ENCODE data around the gene SND1.

Gene SND1

GRCh38 chr7:128129224-128129864 is 477.4 kb downstream of the SND1 start:
- Histone ChIP-seq H3K4me3 (ENCODE audit: low read length) (peak overlapping the region; percentile 72), H3K27me3 (ENCODE audit: control insufficient read depth, low read length) (no peaks in the 10 kb centered on the region), H3K4me1 (ENCODE audit: control insufficient read depth, low read length) (peaks cover 75% of the 10 kb centered on the region), H3K79me2 (ENCODE audit: control insufficient read depth, low read length) (peaks cover 37% of the 10 kb centered on the region), H3K9me3 (ENCODE audit: control insufficient read depth, insufficient read depth, low read length) (no peaks in the 10 kb centered on the region), H3K4me2 (ENCODE audit: low read length) (peak overlapping the region; percentile 67), H3F3A (ENCODE audit: control insufficient read depth, insufficient read depth) (peaks cover 41% of the 10 kb centered on the region), H3K9me2 (replicated peaks; ENCODE audit: control insufficient read depth, low read length) (no peaks in the 10 kb centered on the region), H4K20me1 (ENCODE audit: control insufficient read depth, insufficient read depth, low read depth, low read length) (no peaks in the 10 kb centered on the region), H3K27ac (ENCODE audit: low read depth, low read length) (peak overlapping the region; percentile 44), H3K36me3 (ENCODE audit: control insufficient read depth, low read length) (0 out of 2 replicates have a peak, but pooled peaks cover 5% of the 10 kb centered on the region)
- TF ChIP-seq, protein P1, sequence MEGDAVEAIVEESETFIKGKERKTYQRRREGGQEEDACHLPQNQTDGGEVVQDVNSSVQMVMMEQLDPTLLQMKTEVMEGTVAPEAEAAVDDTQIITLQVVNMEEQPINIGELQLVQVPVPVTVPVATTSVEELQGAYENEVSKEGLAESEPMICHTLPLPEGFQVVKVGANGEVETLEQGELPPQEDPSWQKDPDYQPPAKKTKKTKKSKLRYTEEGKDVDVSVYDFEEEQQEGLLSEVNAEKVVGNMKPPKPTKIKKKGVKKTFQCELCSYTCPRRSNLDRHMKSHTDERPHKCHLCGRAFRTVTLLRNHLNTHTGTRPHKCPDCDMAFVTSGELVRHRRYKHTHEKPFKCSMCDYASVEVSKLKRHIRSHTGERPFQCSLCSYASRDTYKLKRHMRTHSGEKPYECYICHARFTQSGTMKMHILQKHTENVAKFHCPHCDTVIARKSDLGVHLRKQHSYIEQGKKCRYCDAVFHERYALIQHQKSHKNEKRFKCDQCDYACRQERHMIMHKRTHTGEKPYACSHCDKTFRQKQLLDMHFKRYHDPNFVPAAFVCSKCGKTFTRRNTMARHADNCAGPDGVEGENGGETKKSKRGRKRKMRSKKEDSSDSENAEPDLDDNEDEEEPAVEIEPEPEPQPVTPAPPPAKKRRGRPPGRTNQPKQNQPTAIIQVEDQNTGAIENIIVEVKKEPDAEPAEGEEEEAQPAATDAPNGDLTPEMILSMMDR (IDR thresholded peaks at IDR 0.05; ENCODE audit: low read depth, low read length, poor library complexity, severe bottlenecking): no peak
- TF ChIP-seq EZH2phosphoT487 (IDR thresholded peaks at IDR 0.05; ENCODE audit: borderline replicate concordance, low read length): no peak

DNA sequence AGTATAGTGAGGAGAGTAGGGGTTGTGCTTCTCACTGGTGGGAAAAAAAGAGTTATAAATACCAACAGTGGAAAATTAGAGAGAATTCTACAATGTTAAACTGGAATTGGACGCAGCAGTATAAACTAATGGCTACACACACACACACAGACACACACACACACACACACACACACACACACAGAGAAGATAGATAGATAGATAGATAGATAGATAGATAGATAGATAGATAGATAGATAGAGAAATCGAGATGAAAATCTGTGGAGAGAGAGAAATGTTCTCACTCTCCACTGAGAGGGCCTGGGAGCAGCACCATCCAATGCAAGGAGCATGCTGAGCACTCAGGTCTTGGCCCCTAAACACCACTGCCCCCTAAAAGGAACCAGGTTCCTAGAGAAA is 479.1 kb downstream of the SND1 start:
- Histone ChIP-seq H3K9me3 (ENCODE audit: control insufficient read depth, insufficient read depth, low read length) (no peaks in the 10 kb centered on the region), H3K9me2 (replicated peaks; ENCODE audit: control insufficient read depth, low read length) (no peaks in the 10 kb centered on the region), H3K36me3 (ENCODE audit: control insufficient read depth, low read length) (0 out of 2 replicates have a peak, but pooled peaks cover 5% of the 10 kb centered on the region), H4K20me1 (ENCODE audit: control insufficient read depth, insufficient read depth, low read depth, low read length) (no peaks in the 10 kb centered on the region), H3K27ac (ENCODE audit: low read depth, low read length) (no peak overlapping the region), H3K4me1 (ENCODE audit: control insufficient read depth, low read length) (peaks cover 73% of the 10 kb centered on the region), H3K27me3 (ENCODE audit: control insufficient read depth, low read length) (no peaks in the 10 kb centered on the region), H3F3A (ENCODE audit: control insufficient read depth, insufficient read depth) (peaks cover 38% of the 10 kb centered on the region), H3K79me2 (ENCODE audit: control insufficient read depth, low read length) (peaks cover 50% of the 10 kb centered on the region), H3K4me3 (ENCODE audit: low read length) (peak overlapping the region; percentile 72), H3K4me2 (ENCODE audit: low read length) (peak overlapping the region; percentile 67)
- TF ChIP-seq EZH2phosphoT487 (IDR thresholded peaks at IDR 0.05; ENCODE audit: borderline replicate concordance, low read length): no peak

DNA sequence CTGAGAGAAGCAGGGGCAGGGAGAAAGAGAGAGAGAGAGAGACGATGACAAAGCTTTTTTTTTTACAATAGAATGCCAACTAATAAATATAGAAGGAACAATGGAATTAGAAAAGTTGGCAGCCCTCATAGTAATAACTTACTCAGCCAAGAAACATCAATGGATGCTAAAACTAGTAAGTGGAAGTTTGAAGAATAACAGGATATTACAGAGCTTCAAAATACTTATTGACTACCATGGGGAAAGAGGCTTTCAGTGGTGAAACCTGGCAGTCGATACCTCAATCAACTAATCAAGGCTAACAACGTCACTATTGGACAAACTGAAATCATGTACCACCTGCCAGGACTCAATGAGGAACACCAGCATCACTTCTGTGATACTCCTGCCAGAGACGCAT is 479.7 kb downstream of the SND1 start:
- peaks cover 71% of the 10 kb centered on the region for H3K4me1 ChIP-seq (ENCODE audit: control insufficient read depth, low read length)
- peak overlapping the region; percentile 67 for H3K4me2 ChIP-seq (ENCODE audit: low read length)
- TF ChIP-seq, protein P1 (IDR thresholded peaks at IDR 0.05; ENCODE audit: low read depth, low read length, poor library complexity, severe bottlenecking): no peak
- no peak for TF ChIP-seq EZH2phosphoT487 (IDR thresholded peaks at IDR 0.05; ENCODE audit: borderline replicate concordance, low read length)
- no peaks in the 10 kb centered on the region for H3K27me3 ChIP-seq (ENCODE audit: control insufficient read depth, low read length)
- H3K9me3 ChIP-seq (ENCODE audit: control insufficient read depth, insufficient read depth, low read length): no peaks in the 10 kb centered on the region
- peaks cover 38% of the 10 kb centered on the region for H3F3A ChIP-seq (ENCODE audit: control insufficient read depth, insufficient read depth)
- no peak overlapping the region for H3K27ac ChIP-seq (ENCODE audit: low read depth, low read length)
- H3K9me2 ChIP-seq (replicated peaks; ENCODE audit: control insufficient read depth, low read length): no peaks in the 10 kb centered on the region
- H4K20me1 ChIP-seq (ENCODE audit: control insufficient read depth, insufficient read depth, low read depth, low read length): no peaks in the 10 kb centered on the region
- H3K79me2 ChIP-seq (ENCODE audit: control insufficient read depth, low read length): peaks cover 53% of the 10 kb centered on the region
- peak overlapping the region; percentile 72; the same call in 1 of the 2 replicates for H3K4me3 ChIP-seq (ENCODE audit: low read length)
- H3K36me3 ChIP-seq (ENCODE audit: control insufficient read depth, low read length): 0 out of 2 replicates have a peak, but pooled peaks cover 5% of the 10 kb centered on the region

GRCh38 chr7:128132426-128133069 is 480.6 kb downstream of the SND1 start:
- H3K4me1 ChIP-seq (ENCODE audit: control insufficient read depth, low read length): peaks cover 69% of the 10 kb centered on the region
- peaks cover 36% of the 10 kb centered on the region for H3F3A ChIP-seq (ENCODE audit: control insufficient read depth, insufficient read depth)
- H3K79me2 ChIP-seq (ENCODE audit: control insufficient read depth, low read length): peaks cover 58% of the 10 kb centered on the region
- peak overlapping the region; percentile 67; the same call in 1 of the 2 replicates for H3K4me2 ChIP-seq (ENCODE audit: low read length)
- no peaks in the 10 kb centered on the region for H4K20me1 ChIP-seq (ENCODE audit: control insufficient read depth, insufficient read depth, low read depth, low read length)
- H3K9me2 ChIP-seq (replicated peaks; ENCODE audit: control insufficient read depth, low read length): no peaks in the 10 kb centered on the region
- H3K27ac ChIP-seq (ENCODE audit: low read depth, low read length): no peak overlapping the region
- H3K36me3 ChIP-seq (ENCODE audit: control insufficient read depth, low read length): 0 out of 2 replicates have a peak, but pooled peaks cover 5% of the 10 kb centered on the region
- TF ChIP-seq EZH2phosphoT487 (IDR thresholded peaks at IDR 0.05; ENCODE audit: borderline replicate concordance, low read length): no peak
- TF ChIP-seq, protein P1 (IDR thresholded peaks at IDR 0.05; ENCODE audit: low read depth, low read length, poor library complexity, severe bottlenecking): no peak
- no peaks in the 10 kb centered on the region for H3K9me3 ChIP-seq (ENCODE audit: control insufficient read depth, insufficient read depth, low read length)
- no peaks in the 10 kb centered on the region for H3K27me3 ChIP-seq (ENCODE audit: control insufficient read depth, low read length)
- no peak overlapping the region for H3K4me3 ChIP-seq (ENCODE audit: low read length)
